PFSK-1 (cell line): Measurements from ENCODE around the gene TOB2.

Source experiments
- FOXP2 ChIP-seq: optimal IDR thresholded peaks from 2 replicates; pipeline ENCODE3; 2011; ENCODE audit warnings: borderline replicate concordance, control low read depth, inconsistent platforms; ENCODE audit not compliant: insufficient read depth; ENCODE audit errors: extremely low read length, extremely low read depth
- POLR2AphosphoS5 ChIP-seq: IDR thresholded peaks from 2 replicates; pipeline ENCODE4 v1.6.1; 2012; ENCODE audit warnings: low read depth, mild to moderate bottlenecking, control low read depth, low read length, moderate library complexity
- REST ChIP-seq, 2 experiments: IDR thresholded peaks; 2 replicates each; pipeline versions ENCODE4 v1.6.1 to v1.8.0; 2011 to 2012; ENCODE audit warnings: low read depth in 2 of 2, low read length in 2 of 2, control low read depth in 1 of 2, inconsistent platforms in 1 of 2, mild to moderate bottlenecking in 1 of 2, moderate library complexity in 1 of 2; ENCODE audit not compliant: insufficient read depth in 1 of 2
- SIN3A ChIP-seq: IDR thresholded peaks from 2 replicates; pipeline ENCODE4 v1.6.1; 2012; ENCODE audit warnings: mild to moderate bottlenecking, low read length, moderate library complexity, borderline replicate concordance; ENCODE audit not compliant: insufficient read depth
- TAF1 ChIP-seq: IDR thresholded peaks from 2 replicates; pipeline ENCODE4 v1.6.1; 2012; ENCODE audit warnings: low read length, control low read depth, borderline replicate concordance; ENCODE audit not compliant: insufficient read depth

The TOB2 gene

GRCh38 chr22:41436322-41437113 is 10.1 kb downstream of the TOB2 start:
- TF ChIP-seq REST (IDR thresholded peaks at IDR 0.05; ENCODE audit: insufficient read depth in 1 of 2, low read depth in 2 of 2, low read length in 2 of 2): no peak

DNA sequence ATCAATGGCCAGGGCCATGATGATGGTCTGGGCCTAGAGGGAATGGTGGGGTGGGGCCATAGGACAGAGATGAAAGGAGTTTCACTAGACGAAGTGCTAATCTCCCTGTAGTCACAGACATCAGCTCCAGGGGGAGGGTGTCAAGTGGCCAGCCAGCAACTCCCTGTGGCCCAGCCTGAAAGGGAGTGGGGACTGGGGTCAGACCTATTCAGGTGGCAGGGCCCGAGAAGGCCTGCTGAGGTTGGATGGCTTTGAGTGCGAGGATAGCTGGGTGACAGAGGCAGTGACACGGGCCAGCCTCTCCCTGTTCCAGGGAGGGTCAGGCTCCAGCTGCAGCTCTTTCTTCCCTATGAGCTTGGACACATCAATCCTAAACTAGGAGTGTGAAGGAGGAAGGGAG is 11.0 kb downstream of the TOB2 start:
- no peak for TF ChIP-seq POLR2AphosphoS5
- no peak for TF ChIP-seq FOXP2
- no peak for TF ChIP-seq SIN3A
- TF ChIP-seq TAF1: no peak
- no peak for TF ChIP-seq REST (IDR thresholded peaks at IDR 0.05; ENCODE audit: insufficient read depth in 1 of 2, low read depth in 2 of 2, low read length in 2 of 2)

DNA sequence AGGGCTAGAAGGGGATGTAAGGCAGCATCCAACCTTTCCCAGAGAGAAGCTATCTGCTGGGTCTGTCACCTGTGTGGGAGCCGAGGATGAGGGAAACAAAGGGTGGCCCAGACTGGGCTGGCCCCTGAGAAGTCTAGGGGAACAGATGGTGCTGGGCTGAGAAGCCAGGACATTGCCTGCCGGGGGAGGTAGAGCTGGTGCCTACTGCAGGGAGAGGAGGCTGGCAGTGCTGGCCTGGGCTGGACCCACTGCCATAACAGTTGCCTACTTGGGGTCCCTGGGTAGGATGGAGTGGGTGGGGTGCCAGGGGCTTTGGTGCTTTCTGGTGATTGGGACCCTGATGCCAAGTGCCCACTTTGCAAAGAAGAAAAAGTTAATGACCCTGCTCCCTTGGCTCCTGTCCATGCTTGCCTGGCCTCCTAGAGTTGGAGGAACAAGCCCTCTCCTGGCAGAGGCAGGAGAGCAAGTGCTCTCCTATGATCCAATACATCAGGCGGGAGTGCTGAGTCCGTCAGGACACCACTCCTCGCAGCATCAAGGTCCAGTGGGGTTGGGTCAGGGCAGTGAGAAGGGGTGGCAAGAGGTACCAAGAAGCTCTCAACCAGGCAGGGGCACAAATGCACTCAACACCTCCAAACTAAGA is 12.1 kb downstream of the TOB2 start:
- 0 out of 2 replicates have a peak, but pooled peaks have one; percentile 22 for TF ChIP-seq POLR2AphosphoS5

DNA sequence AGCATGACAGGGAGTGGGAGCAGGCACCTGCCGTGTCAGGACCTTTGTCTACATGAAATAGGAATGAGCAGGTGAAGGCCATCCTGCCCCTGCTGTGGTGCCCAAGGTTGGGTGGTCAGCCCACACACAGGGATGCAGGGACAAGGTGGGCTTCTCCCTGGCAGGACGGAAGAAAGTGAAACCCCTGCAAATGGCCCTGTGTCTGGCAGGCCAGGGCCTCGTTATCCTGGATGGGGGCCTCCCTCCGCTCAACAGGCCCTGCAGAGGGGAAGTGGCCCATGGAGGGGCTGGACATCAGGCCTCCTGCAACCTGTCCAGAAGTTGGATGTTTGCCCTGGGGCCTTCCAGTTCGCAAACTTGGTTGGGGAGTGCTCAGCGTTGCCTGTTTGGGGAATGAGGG is 14.9 kb downstream of the TOB2 start:
- TF ChIP-seq SIN3A (no peak), REST (IDR thresholded peaks at IDR 0.05; ENCODE audit: insufficient read depth in 1 of 2, low read depth in 2 of 2, low read length in 2 of 2) (no peak), POLR2AphosphoS5 (no peak; the same call in none of the 2 replicates), FOXP2 (no peak), TAF1 (no peak)

GRCh38 chr22:41429951-41430332 is 16.7 kb downstream of the TOB2 start:
- TF ChIP-seq SIN3A: no peak
- no peak for TF ChIP-seq TAF1
- TF ChIP-seq FOXP2: no peak
- no peak for TF ChIP-seq POLR2AphosphoS5
- TF ChIP-seq REST (IDR thresholded peaks at IDR 0.05; ENCODE audit: insufficient read depth in 1 of 2, low read depth in 2 of 2, low read length in 2 of 2): no peak
